ENCODE data around the gene SPSB4.

Gene SPSB4

GRCh38 chr3:141167681-141168080 lies 116.5 kb downstream of the SPSB4 start:
- no peak for DNase-seq

GRCh38 chr3:141170678-141171295 lies 119.6 kb downstream of the SPSB4 start:
- no peak for DNase-seq

- no peak for DNase-seq
Observed at GRCh38 chr3:141174674-141175073, 123.5 kb downstream of the SPSB4 start.

GRCh38 chr3:141176775-141177174 lies 125.6 kb downstream of the SPSB4 start:
- DNase-seq: no peak

- DNase-seq: no peak
Observed at GRCh38 chr3:141178026-141178425, 126.9 kb downstream of the SPSB4 start.

GRCh38 chr3:141178551-141178950 lies 127.4 kb downstream of the SPSB4 start:
- DNase-seq: no peak

- no peak for DNase-seq
Observed at GRCh38 chr3:141179983-141180382, 128.8 kb downstream of the SPSB4 start.

GRCh38 chr3:141181196-141181595 lies 130.0 kb downstream of the SPSB4 start:
- no peak for DNase-seq

GRCh38 chr3:141181819-141182218 lies 130.7 kb downstream of the SPSB4 start:
- DNase-seq: no peak

GRCh38 chr3:141183606-141184005 lies 132.5 kb downstream of the SPSB4 start:
- DNase-seq: no peak

GRCh38 chr3:141184430-141184829 lies 133.3 kb downstream of the SPSB4 start:
- DNase-seq: no peak

- no peak for DNase-seq
Observed at GRCh38 chr3:141191097-141191749, 140.1 kb downstream of the SPSB4 start.

GRCh38 chr3:141192345-141192744 lies 141.2 kb downstream of the SPSB4 start:
- peak; percentile 88 for DNase-seq

- no peak for DNase-seq
Observed at GRCh38 chr3:141193066-141193830, 142.1 kb downstream of the SPSB4 start.
